Measurements from ENCODE around the gene RPL5. TPM values are rescaled to one million over a fixed set of nuclear protein-coding genes. Genes with fewer than 3 reads are reported as not detected.
"Not testable (repeated sequence)": the region's sequence is repeated elsewhere in the genome, so short reads cannot be mapped to it uniquely, and the experiment has no call there.

The RPL5 gene
- 2,582 and 2,737 TPM in 2 replicates for total RNA-seq (2014; rRNA removed; shearing (Covaris generic))
- 1,321 and 1,374 TPM in 2 replicates for polyA plus RNA-seq (2015; cell fraction: cytosol; rRNA removed)
- 445 and 646 TPM in 2 replicates for polyA plus RNA-seq (2015; cell fraction: nucleus; rRNA removed)

- DNase-seq (ENCODE audit: low read depth, low spot score) = peak; percentile 97
- in situ Hi-C loops (cut with HindIII; ENCODE audit: low pct_unique_long_range_greater_than_20kb, low sequenced_read_pairs) = no loop called here
Measured at GRCh38 chr1:92831762-92832536, at the start of gene RPL5. Gene RPL5, plus strand, starts transcription at chr1:92832040. Its CDS starts 75 bp downstream, at chr1:92832115.

DNA sequence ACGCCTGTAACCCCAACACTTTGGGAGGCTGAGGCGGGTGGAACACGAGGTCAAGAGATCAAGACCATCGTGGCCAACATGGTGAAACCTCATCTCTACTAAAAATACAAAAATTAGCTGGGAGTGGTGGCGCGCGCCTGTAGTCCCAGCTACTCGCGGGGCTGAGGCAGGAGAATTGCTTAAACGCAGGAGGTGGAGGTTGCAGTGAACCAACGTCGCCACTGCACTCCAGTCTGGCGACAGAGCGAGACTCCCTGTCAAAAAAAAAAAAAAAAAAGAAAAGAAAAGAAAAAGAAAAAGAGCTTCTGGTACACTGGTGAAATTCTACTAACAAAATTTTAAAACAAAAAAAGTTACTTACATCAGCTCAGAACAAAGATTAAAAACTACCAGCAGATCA lies 48.3 kb upstream of the RPL5 start:
- peak; percentile 37 for DNase-seq (ENCODE audit: low read depth, low spot score)
- in situ Hi-C loops (cut with HindIII; ENCODE audit: low pct_unique_long_range_greater_than_20kb, low sequenced_read_pairs) = not testable (repeated sequence)

GRCh38 chr1:92784021-92784638 lies 47.7 kb upstream of the RPL5 start:
- in situ Hi-C loops (cut with HindIII; ENCODE audit: low pct_unique_long_range_greater_than_20kb, low sequenced_read_pairs) = no loop called here
- peak; percentile 53 for DNase-seq (ENCODE audit: low read depth, low spot score)

- peak; percentile 95 for DNase-seq (ENCODE audit: low read depth, low spot score)
- in situ Hi-C loops (cut with HindIII; ENCODE audit: low pct_unique_long_range_greater_than_20kb, low sequenced_read_pairs) = no loop called here
Measured at GRCh38 chr1:92784639-92785500, 47.0 kb upstream of the RPL5 start, which contains the start of gene EVI5. Gene EVI5, minus strand, starts transcription at chr1:92785108. Its CDS starts 48,562 bp downstream, at chr1:92736546.

DNA sequence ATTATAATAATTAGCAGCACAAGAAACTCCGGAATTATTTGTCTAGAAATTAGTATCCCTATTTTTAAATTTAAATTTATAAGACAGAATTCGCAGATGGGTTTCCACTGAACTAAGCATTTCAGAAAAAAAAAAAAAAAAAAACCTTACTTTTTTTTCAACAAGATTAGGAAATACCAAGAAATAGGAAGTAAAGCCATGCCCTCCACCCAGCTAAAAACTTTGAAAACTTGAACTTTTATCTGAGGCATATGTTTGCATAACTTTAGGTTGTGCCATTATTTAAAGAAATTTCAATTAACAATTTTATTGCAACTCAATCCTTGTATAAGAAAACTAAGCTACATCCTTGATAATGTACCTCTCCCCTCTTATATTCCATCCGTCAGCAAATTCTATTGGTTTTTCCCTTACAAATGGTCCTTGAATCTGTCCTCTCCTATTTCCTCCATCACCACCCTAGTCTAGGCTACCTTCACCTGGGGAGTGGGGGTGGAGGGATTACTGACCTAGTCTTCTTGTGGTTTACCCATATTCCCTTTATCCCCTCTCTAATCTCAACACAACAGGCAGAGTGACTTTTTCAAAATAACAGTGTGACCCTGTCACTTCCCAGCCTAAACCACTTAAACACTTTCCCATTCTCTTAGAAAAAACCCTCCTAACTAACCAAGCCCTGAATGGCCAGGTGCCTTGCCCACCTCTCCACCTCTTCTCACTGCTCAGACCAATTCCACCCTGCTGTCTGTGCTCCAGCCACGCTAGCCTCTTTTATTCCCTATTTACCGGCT lies 45.5 kb upstream of the RPL5 start:
- in situ Hi-C loops (cut with HindIII; ENCODE audit: low pct_unique_long_range_greater_than_20kb, low sequenced_read_pairs) = no loop called here
- no peak for DNase-seq (ENCODE audit: low read depth, low spot score)

GRCh38 chr1:92790081-92790480 lies 41.8 kb upstream of the RPL5 start:
- DNase-seq (ENCODE audit: low read depth, low spot score) = no peak
- in situ Hi-C loops (cut with HindIII; ENCODE audit: low pct_unique_long_range_greater_than_20kb, low sequenced_read_pairs) = no loop called here

GRCh38 chr1:92790867-92791266 lies 41.0 kb upstream of the RPL5 start:
- no peak for DNase-seq (ENCODE audit: low read depth, low spot score)
- in situ Hi-C loops (cut with HindIII; ENCODE audit: low pct_unique_long_range_greater_than_20kb, low sequenced_read_pairs) = no loop called here

DNA sequence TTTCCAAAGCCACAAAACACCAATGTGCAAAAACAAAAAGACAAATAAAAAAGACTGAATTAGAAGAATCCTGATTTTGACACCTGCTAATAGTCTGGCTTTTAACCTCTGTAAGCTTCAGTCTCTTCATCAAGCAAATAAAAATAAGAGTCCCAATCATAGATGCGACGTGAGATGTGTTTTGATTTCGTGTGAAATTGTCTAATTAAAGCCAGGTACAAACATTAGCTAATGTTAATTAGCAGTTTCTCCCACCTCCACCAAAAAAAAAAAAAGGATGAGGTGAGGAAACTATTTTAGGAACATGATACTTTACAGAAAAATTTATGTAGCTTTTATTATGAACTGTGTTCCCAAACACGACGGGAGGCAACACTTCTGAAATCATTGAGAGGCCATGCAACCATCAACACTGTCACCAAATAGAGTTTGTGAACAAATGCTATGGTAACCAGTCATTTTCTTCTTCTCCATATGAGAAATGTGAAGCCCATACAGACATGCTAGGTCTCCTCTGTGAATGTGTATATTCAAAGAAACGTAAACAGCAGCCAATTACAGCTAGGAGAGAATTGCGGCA lies 40.3 kb upstream of the RPL5 start:
- in situ Hi-C loops (cut with HindIII; ENCODE audit: low pct_unique_long_range_greater_than_20kb, low sequenced_read_pairs) = no loop called here
- DNase-seq (ENCODE audit: low read depth, low spot score) = no peak

GRCh38 chr1:92792340-92792782 lies 39.5 kb upstream of the RPL5 start:
- in situ Hi-C loops (cut with HindIII; ENCODE audit: low pct_unique_long_range_greater_than_20kb, low sequenced_read_pairs) = no loop called here
- no peak for DNase-seq (ENCODE audit: low read depth, low spot score)

GRCh38 chr1:92795166-92795565 lies 36.7 kb upstream of the RPL5 start:
- no peak for DNase-seq (ENCODE audit: low read depth, low spot score)
- in situ Hi-C loops (cut with HindIII; ENCODE audit: low pct_unique_long_range_greater_than_20kb, low sequenced_read_pairs) = no loop called here

GRCh38 chr1:92797297-92797696 lies 34.5 kb upstream of the RPL5 start:
- no peak for DNase-seq (ENCODE audit: low read depth, low spot score)
- in situ Hi-C loops (cut with HindIII; ENCODE audit: low pct_unique_long_range_greater_than_20kb, low sequenced_read_pairs) = no loop called here

GRCh38 chr1:92797961-92798360 lies 33.9 kb upstream of the RPL5 start:
- DNase-seq (ENCODE audit: low read depth, low spot score) = peak; percentile 90
- in situ Hi-C loops (cut with HindIII; ENCODE audit: low pct_unique_long_range_greater_than_20kb, low sequenced_read_pairs) = no loop called here

DNA sequence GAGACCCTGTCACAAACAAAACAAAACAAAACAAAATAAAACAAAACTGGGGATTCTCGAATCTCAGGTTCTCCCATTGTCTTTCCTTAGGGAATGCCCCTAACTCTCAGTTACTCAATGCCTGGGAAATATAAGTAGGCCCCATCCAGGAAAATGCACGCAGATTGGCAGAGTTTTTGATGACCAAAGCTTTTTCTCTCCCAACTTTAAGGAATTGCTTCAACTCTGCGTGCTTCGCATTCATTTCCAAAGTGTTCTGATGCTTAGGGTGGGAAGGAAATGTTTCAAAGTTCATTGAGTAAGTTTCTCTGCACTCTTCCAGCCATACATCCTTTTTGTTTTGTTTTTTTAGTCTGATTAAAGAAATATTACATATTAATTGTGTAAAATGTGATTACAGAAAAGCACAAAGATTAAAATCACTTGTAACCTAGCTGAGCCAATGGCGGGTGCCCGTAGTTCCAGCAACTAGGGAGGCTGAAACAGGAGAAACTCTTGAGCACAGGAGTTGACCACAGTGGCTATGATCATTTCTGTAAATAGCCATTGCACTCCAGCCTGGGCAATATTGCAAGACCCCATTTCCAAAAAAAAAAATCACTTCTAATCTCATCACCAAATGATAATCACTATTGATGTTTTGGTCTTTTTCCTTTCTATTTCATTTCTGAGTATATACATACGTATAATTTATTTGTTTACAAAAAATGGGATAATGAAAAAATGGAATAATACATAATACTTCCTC lies 28.5 kb upstream of the RPL5 start:
- DNase-seq (ENCODE audit: low read depth, low spot score) = no peak
- in situ Hi-C loops (cut with HindIII; ENCODE audit: low pct_unique_long_range_greater_than_20kb, low sequenced_read_pairs) = no loop called here

DNA sequence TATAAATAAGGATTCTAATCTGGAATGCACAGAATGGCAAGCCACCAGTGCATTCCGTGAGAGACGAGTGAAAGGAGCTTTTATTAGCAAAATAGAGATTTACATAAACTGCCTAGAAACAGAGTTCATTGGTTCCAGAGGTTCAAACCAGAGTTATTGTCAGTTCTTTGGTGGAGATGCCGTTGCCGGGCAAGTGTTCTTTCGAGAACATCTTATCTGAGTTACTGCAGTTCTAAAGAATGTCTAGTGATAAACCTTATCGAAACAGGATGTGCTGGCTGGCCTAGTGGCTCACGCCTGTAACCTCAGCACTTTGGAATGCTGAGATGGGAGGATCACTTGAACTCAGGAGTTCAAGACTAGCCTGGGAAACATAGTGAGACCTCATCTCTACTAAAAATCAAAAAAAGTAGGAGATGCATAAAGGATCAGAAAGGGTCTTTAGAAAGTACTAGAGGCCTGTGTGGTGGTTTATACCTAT lies 27.1 kb upstream of the RPL5 start:
- in situ Hi-C loops (cut with HindIII; ENCODE audit: low pct_unique_long_range_greater_than_20kb, low sequenced_read_pairs) = no loop called here
- DNase-seq (ENCODE audit: low read depth, low spot score) = peak; percentile 96

DNA sequence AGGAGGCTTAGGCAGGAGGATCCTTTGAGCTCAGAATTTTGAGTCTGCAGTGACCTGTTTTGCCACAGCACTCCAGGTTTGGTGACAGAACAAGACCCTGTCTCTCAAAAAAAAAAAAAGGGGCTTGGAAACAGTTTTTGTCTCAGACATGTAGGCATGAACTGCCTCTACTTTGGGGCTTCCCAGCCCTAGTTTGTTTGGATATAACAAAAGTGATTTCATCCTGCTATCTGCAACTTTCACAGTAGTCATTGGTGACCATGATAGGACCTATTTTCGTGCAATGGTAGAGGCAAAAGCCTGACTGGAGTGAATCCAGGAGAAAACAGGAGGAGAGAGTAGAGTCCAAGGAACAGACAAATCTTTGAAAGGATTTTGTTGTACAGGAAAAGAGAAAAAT lies 26.6 kb upstream of the RPL5 start:
- no peak for DNase-seq (ENCODE audit: low read depth, low spot score)
- in situ Hi-C loops (cut with HindIII; ENCODE audit: low pct_unique_long_range_greater_than_20kb, low sequenced_read_pairs) = no loop called here

GRCh38 chr1:92808381-92808780 lies 23.5 kb upstream of the RPL5 start:
- in situ Hi-C loops (cut with HindIII; ENCODE audit: low pct_unique_long_range_greater_than_20kb, low sequenced_read_pairs) = no loop called here
- DNase-seq (ENCODE audit: low read depth, low spot score) = no peak
